B cell (primary cell): ENCODE results near the gene INTS12. TPM values are rescaled to one million over a fixed set of nuclear protein-coding genes. Genes with fewer than 3 reads are reported as not detected.

Experiments used
- ATAC-seq: fragments of 200-7000 bp; cut with Tn5 transposase; one replicate; pipeline ENCODE4 v1.10.0; 2021; ENCODE audit warnings: low read depth, mild to moderate bottlenecking, moderate number of reproducible peaks, moderate library complexity
- CTCF ChIA-PET: fragments of 350-600 bp; sonication (Branson Sonifier 250); formaldehyde crosslinking; loops from one replicate; lab custom pipeline; 2021; ENCODE audit warnings: antibody characterized with exemption, inconsistent platforms; lab: Charles Lee
- POLR2A ChIA-PET: fragments of 350-600 bp; sonication (Branson Sonifier 250); formaldehyde crosslinking; loops from one replicate; lab custom pipeline; 2021; ENCODE audit warnings: antibody characterized with exemption; lab: Charles Lee
- DNase-seq: peaks from one replicate; pipeline ENCODE4 v3.0.0; 2013
- H2AFZ ChIP-seq: 2 replicates; pipeline ENCODE4 v1.6.1; 2012; ENCODE audit warnings: mild to moderate bottlenecking, low read depth, low read length; ENCODE audit not compliant: insufficient read depth, poor library complexity, severe bottlenecking
- H3K27ac ChIP-seq, 2 donors: 1 replicate in 1 of 2; 2 replicates in 1 of 2; pipeline ENCODE4 v1.5.1; 2012 to 2013; ENCODE audit warnings: low read length in 2 of 2, mild to moderate bottlenecking in 2 of 2, moderate library complexity in 1 of 2
- H3K27me3 ChIP-seq, 4 experiments: fragments of 200-600 bp in 1 of 4; sonication (generic) in 1 of 4; replicated peaks in 1 of 4; 1 replicate in 2 of 4; 2 replicates in 2 of 4; pipeline versions ENCODE4 v1.6.1 to v1.7.0; 2013 to 2016; ENCODE audit warnings: low read length in 3 of 4, mild to moderate bottlenecking in 2 of 4, mixed read lengths in 1 of 4, moderate library complexity in 1 of 4; ENCODE audit not compliant: insufficient read depth in 4 of 4, control insufficient read depth in 3 of 4; ENCODE audit errors: control extremely low read depth in 1 of 4
- H3K36me3 ChIP-seq, 2 experiments: replicated peaks in 1 of 2; 1 replicate in 1 of 2; 2 replicates in 1 of 2; pipeline versions ENCODE4 v1.6.1 to v1.7.1; 2013; ENCODE audit warnings: low read length in 1 of 2; ENCODE audit not compliant: insufficient read depth in 2 of 2, control insufficient read depth in 1 of 2; ENCODE audit errors: control extremely low read depth in 1 of 2, extremely low read depth in 1 of 2
- H3K4me1 ChIP-seq, 2 donors: fragments of 200-600 bp in 1 of 2; sonication (generic) in 1 of 2; 1 replicate in 1 of 2; 2 replicates in 1 of 2; pipeline versions ENCODE4 v1.5.1 to v1.6.1; 2013 to 2017; ENCODE audit warnings: low read length in 2 of 2; ENCODE audit not compliant: control insufficient read depth in 2 of 2, insufficient read depth in 2 of 2
- H3K4me2 ChIP-seq: replicated peaks from 2 replicates; pipeline ENCODE3; 2012; ENCODE audit warnings: mild to moderate bottlenecking, low read depth, low read length; ENCODE audit not compliant: poor library complexity, severe bottlenecking
- H3K4me3 ChIP-seq, 5 experiments: fragments of 200-600 bp in 1 of 5; sonication (generic) in 1 of 5; 1 replicate in 3 of 5; 2 replicates in 2 of 5; pipeline versions ENCODE4 v1.5.1 to v1.7.0; 2011 to 2016; ENCODE audit warnings: low read length in 4 of 5, mild to moderate bottlenecking in 4 of 5, low read depth in 2 of 5, control low read depth in 1 of 5, moderate library complexity in 1 of 5; ENCODE audit not compliant: insufficient read depth in 1 of 5; ENCODE audit errors: control extremely low read depth in 1 of 5, extremely low read depth in 1 of 5
- H3K79me2 ChIP-seq: fragments of 200-600 bp; sonication (generic); one replicate; pipeline ENCODE4 v1.6.0; 2016; ENCODE audit warnings: low read length; ENCODE audit not compliant: control insufficient read depth, insufficient read depth
- H3K9ac ChIP-seq: fragments of 200-600 bp; sonication (generic); 2 replicates; pipeline ENCODE4 v1.6.1; 2017; ENCODE audit warnings: mild to moderate bottlenecking, low read length, moderate library complexity
- H3K9me3 ChIP-seq, 3 donors: one replicate each; pipeline versions ENCODE4 v1.6.1 to v1.7.1; 2013; ENCODE audit warnings: low read length in 2 of 3; ENCODE audit not compliant: control insufficient read depth in 2 of 3, insufficient read depth in 1 of 3; ENCODE audit errors: control extremely low read depth in 1 of 3
- H4K20me1 ChIP-seq: 2 replicates; pipeline ENCODE4 v1.6.0; 2012; ENCODE audit warnings: mild to moderate bottlenecking, low read length; ENCODE audit not compliant: insufficient read depth, control insufficient read depth, poor library complexity, severe bottlenecking
- H3K27ac Mint-ChIP-seq: one replicate; pipeline ENCODE4 v1.8.0; 2021; ENCODE audit warnings: mixed read lengths
- H3K27me3 Mint-ChIP-seq: one replicate; pipeline ENCODE4 v1.8.0; 2021; ENCODE audit warnings: mixed read lengths
- H3K4me1 Mint-ChIP-seq: one replicate; pipeline ENCODE4 v1.8.0; 2021; ENCODE audit warnings: mixed read lengths
- H3K4me3 Mint-ChIP-seq: one replicate; pipeline ENCODE4 v1.8.0; 2021; ENCODE audit warnings: mixed read lengths
- H3K9me3 Mint-ChIP-seq: one replicate; pipeline ENCODE4 v1.8.0; 2022; ENCODE audit warnings: mixed read lengths; ENCODE audit not compliant: insufficient read depth
- EZH2 ChIP-seq: IDR thresholded peaks from 2 replicates; pipeline ENCODE4 v1.6.1; 2012; ENCODE audit warnings: borderline replicate concordance, low read depth, mild to moderate bottlenecking, moderate library complexity, low read length; ENCODE audit not compliant: insufficient read depth, poor library complexity, severe bottlenecking
- WGBS: methylation state at CpG from one replicate; pipeline ENCODE4 v1.1.5; 2013; ENCODE audit warnings: missing lambda C conversion rate; ENCODE audit not compliant: insufficient coverage; 5-methylcytosine and 5-hydroxymethylcytosine counted together
- intact Hi-C: fragments of 100-400 bp; cut with micrococcal nuclease; formaldehyde crosslinking; loops from one replicate; pipeline ENCODE4 v1.10.0; 2022
- polyA plus RNA-seq: library from polyadenylated mRNA; depleted of rRNA; stranded (reverse); fragments of >200 nt; gene quantifications from 2 replicates; pipeline ENCODE4 v1.2.3, GENCODE V29; 2012
- total RNA-seq, 2 donors: library from RNA; stranded (reverse); fragments of 120-200 nt in 1 of 2; gene quantifications; 1 replicate in 1 of 2; 2 replicates in 1 of 2; pipeline versions ENCODE4 v1.2.3 to v1.2.4, GENCODE V29; 2013 to 2022
- TF ChIP-seq, protein P1 (sequence below): fragments of 200-600 bp; IDR thresholded peaks from one replicate; pipeline ENCODE4 v1.8.0; 2022; ENCODE audit warnings: antibody characterized with exemption, mild to moderate bottlenecking

Gene INTS12
- total and polyA plus RNA-seq, 2 donors (not counting 1 experiment from before 2014, with no cell fraction given) = 19.1 to 21.6 TPM

DNA sequence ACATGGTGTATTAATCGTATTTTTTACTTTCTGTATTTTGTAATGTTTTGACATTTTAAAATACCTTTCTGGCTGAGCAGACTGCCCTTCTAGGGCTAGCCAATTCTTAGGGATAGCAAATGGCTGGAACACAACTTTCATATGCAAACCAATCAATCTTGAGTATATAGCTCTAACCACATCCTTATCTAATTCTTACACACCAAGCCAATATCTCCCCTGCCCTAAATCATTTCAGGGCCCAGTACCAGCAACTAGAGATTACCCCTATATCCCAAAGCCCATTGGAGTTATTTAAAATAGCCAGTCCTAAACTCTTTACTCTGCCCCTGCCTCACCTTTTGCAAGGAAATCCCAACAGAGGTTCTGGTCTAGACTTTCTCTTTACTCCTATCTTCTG lies 58.3 kb downstream of the INTS12 start:
- ChIA-PET CTCF (no interaction called here), POLR2A (no interaction called here)
- Histone ChIP-seq H3K4me3 (no peak overlapping the region), H3K36me3 (no peaks in the 10 kb centered on the region), H3K9me3 (no peaks in the 10 kb centered on the region), H3K4me2 (no peak overlapping the region), H3K4me1 (no peaks in the 10 kb centered on the region), H4K20me1 (no peaks in the 10 kb centered on the region), H2AFZ (no peak overlapping the region), H3K27ac (no peak overlapping the region), H3K79me2 (no peaks in the 10 kb centered on the region), H3K27me3 (no peaks in the 10 kb centered on the region), H3K9ac (no peak overlapping the region)
- H3K27ac Mint-ChIP-seq = no peak overlapping the region
- DNase-seq (no peak), ATAC-seq (no peak)
- TF ChIP-seq, protein P1, sequence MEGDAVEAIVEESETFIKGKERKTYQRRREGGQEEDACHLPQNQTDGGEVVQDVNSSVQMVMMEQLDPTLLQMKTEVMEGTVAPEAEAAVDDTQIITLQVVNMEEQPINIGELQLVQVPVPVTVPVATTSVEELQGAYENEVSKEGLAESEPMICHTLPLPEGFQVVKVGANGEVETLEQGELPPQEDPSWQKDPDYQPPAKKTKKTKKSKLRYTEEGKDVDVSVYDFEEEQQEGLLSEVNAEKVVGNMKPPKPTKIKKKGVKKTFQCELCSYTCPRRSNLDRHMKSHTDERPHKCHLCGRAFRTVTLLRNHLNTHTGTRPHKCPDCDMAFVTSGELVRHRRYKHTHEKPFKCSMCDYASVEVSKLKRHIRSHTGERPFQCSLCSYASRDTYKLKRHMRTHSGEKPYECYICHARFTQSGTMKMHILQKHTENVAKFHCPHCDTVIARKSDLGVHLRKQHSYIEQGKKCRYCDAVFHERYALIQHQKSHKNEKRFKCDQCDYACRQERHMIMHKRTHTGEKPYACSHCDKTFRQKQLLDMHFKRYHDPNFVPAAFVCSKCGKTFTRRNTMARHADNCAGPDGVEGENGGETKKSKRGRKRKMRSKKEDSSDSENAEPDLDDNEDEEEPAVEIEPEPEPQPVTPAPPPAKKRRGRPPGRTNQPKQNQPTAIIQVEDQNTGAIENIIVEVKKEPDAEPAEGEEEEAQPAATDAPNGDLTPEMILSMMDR = no peak
- TF ChIP-seq EZH2 = no peak
- intact Hi-C loops = no loop called here
- WGBS = no CpG with 5 or more reads among the region's 1 CpG
- no peaks in the 10 kb centered on the region for H3K4me1 Mint-ChIP-seq
- H3K27me3 Mint-ChIP-seq = peaks cover 14% of the 10 kb centered on the region
- no peak overlapping the region for H3K4me3 Mint-ChIP-seq
- no peaks in the 10 kb centered on the region for H3K9me3 Mint-ChIP-seq

DNA sequence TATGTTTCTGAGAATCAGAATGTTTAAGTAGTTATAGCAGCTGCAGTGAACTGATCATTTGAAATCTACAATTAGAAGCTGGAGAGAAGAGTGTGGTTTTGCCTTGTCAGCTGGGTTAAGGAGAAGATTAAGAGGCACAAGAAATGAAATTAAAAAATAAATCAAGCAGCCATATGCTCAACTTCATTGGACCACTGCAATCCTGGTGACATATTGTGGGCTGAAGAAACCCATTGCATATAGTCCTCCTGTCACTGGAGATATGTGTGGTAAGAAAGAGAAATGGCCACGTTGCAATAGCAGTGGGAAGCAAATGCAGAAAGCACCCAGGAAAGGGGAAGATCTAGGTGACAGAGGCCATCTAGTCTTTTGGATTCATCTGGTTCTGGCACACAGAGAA lies 63.0 kb downstream of the INTS12 start:
- no peak for DNase-seq
- Histone ChIP-seq H2AFZ (no peak overlapping the region), H3K79me2 (no peaks in the 10 kb centered on the region), H3K4me2 (no peak overlapping the region), H4K20me1 (no peaks in the 10 kb centered on the region), H3K4me3 (no peak overlapping the region), H3K9me3 (no peaks in the 10 kb centered on the region), H3K36me3 (no peaks in the 10 kb centered on the region), H3K9ac (no peak overlapping the region), H3K27ac (no peak overlapping the region), H3K27me3 (no peaks in the 10 kb centered on the region), H3K4me1 (no peaks in the 10 kb centered on the region)
- Mint-ChIP-seq H3K4me1 (no peaks in the 10 kb centered on the region), H3K27me3 (peaks cover 21% of the 10 kb centered on the region), H3K4me3 (no peak overlapping the region), H3K9me3 (no peaks in the 10 kb centered on the region), H3K27ac (no peak overlapping the region)
- WGBS = 86% methylated on average over 1 of the region's 1 CpG
- ChIA-PET POLR2A (no interaction called here), CTCF (no interaction called here)
- TF ChIP-seq, protein P1 = no peak
- no peak for TF ChIP-seq EZH2
- intact Hi-C loops = no loop called here
- no peak for ATAC-seq
